B cell (primary cell): ENCODE measurements around the gene GPR87.

ENCODE experiments used
- CTCF ChIP-seq: fragments of 200-600 bp; IDR thresholded peaks from one replicate; pipeline ENCODE4 v1.8.0; 2022; ENCODE audit warnings: antibody characterized with exemption, mild to moderate bottlenecking
- EZH2 ChIP-seq: IDR thresholded peaks from 2 replicates; pipeline ENCODE4 v1.6.1; 2012; ENCODE audit warnings: borderline replicate concordance, low read depth, mild to moderate bottlenecking, moderate library complexity, low read length; ENCODE audit not compliant: insufficient read depth, poor library complexity, severe bottlenecking

GRCh38 chr3:151330899-151331298 is 14.3 kb upstream of the GPR87 start:
- TF ChIP-seq CTCF (no peak), EZH2 (no peak)
